GM21528 (cell line): ENCODE data around the gene UBE2J2.
A peak's percentile ranks its signal among the peaks of the same experiment; 100 is the strongest.
"Not testable (repeated sequence)": the region's sequence is repeated elsewhere in the genome, so short reads cannot be mapped to it uniquely, and the experiment has no call there.

Source experiments
- ATAC-seq: cut with Tn5 transposase; IDR thresholded peaks from one replicate; pipeline ENCODE4 v1.9.1; 2021; ENCODE audit warnings: mild to moderate bottlenecking, moderate library complexity; ENCODE audit not compliant: unreplicated experiment, low FRiP score

Gene UBE2J2

GRCh38 chr1:1273512-1274298, at the start of gene UBE2J2:
Gene UBE2J2 (minus strand): TSS chr1:1273854. CDS start chr1:1267992, 5,862 bp downstream.
- ATAC-seq = peak; percentile 68

- ATAC-seq = no peak
These were observed 49.3 kb upstream of the UBE2J2 start for GRCh38 chr1:1322952-1323351.

GRCh38 chr1:1322418-1322817, 48.8 kb upstream of the UBE2J2 start:
- no peak for ATAC-seq

- no peak for ATAC-seq
These were observed 47.8 kb upstream of the UBE2J2 start for GRCh38 chr1:1321477-1321876.

GRCh38 chr1:1320666-1321448, 47.2 kb upstream of the UBE2J2 start:
- ATAC-seq = no peak

GRCh38 chr1:1319646-1319941, 45.9 kb upstream of the UBE2J2 start:
- no peak for ATAC-seq

GRCh38 chr1:1318777-1319645, 45.4 kb upstream of the UBE2J2 start:
- ATAC-seq = no peak

GRCh38 chr1:1318131-1318652, 44.5 kb upstream of the UBE2J2 start:
- ATAC-seq = no peak

GRCh38 chr1:1317420-1317819, 43.8 kb upstream of the UBE2J2 start:
- no peak for ATAC-seq

GRCh38 chr1:1316199-1316598, 42.5 kb upstream of the UBE2J2 start:
- not testable (repeated sequence) for ATAC-seq

GRCh38 chr1:1315435-1315954, 41.8 kb upstream of the UBE2J2 start:
- ATAC-seq = no peak

GRCh38 chr1:1314678-1315335, 41.2 kb upstream of the UBE2J2 start:
- ATAC-seq = no peak

- ATAC-seq = no peak
These were observed 40.6 kb upstream of the UBE2J2 start for GRCh38 chr1:1314237-1314586.

GRCh38 chr1:1313500-1314236, 40.0 kb upstream of the UBE2J2 start:
- ATAC-seq = no peak

GRCh38 chr1:1312450-1313314, 39.0 kb upstream of the UBE2J2 start:
- no peak for ATAC-seq

- ATAC-seq = no peak
These were observed 37.8 kb upstream of the UBE2J2 start for GRCh38 chr1:1311107-1312104.

GRCh38 chr1:1310476-1311053, 36.9 kb upstream of the UBE2J2 start:
- ATAC-seq = no peak
